Nephron progenitor cell (in vitro differentiated cells): ENCODE measurements around the gene CDK6.

ENCODE experiments used
- DNase-seq: peaks from one replicate; pipeline ENCODE4 v3.0.0; 2021
- H3K27ac Mint-ChIP-seq: 2 replicates; pipeline ENCODE4 v1.8.0; 2021; ENCODE audit warnings: mild to moderate bottlenecking, moderate library complexity, mixed read lengths
- H3K27me3 Mint-ChIP-seq: 2 replicates; pipeline ENCODE4 v1.8.0; 2021; ENCODE audit warnings: mild to moderate bottlenecking, low read depth, mixed read lengths; ENCODE audit not compliant: poor library complexity
- H3K36me3 Mint-ChIP-seq: 2 replicates; pipeline ENCODE4 v1.8.0; 2021; ENCODE audit warnings: low read depth, mixed read lengths
- H3K4me1 Mint-ChIP-seq: 2 replicates; pipeline ENCODE4 v1.8.0; 2021; ENCODE audit warnings: mixed read lengths
- H3K4me3 Mint-ChIP-seq: 2 replicates; pipeline ENCODE4 v1.8.0; 2021; ENCODE audit warnings: mild to moderate bottlenecking, moderate library complexity, mixed read lengths
- H3K9me3 Mint-ChIP-seq: 2 replicates; pipeline ENCODE4 v1.8.0; 2021; ENCODE audit warnings: mild to moderate bottlenecking, moderate library complexity, mixed read lengths
- CTCF ChIP-seq: fragments of 200-600 bp; sonication (generic); IDR thresholded peaks from 2 replicates; pipeline ENCODE4 v1.5.0; 2021; ENCODE audit warnings: antibody characterized with exemption

The CDK6 gene

GRCh38 chr7:92740134-92740533, 96.2 kb downstream of the CDK6 start:
- no peak for TF ChIP-seq CTCF
- Mint-ChIP-seq H3K4me1 (peaks cover 9% of the 10 kb centered on the region), H3K9me3 (peaks cover 13% of the 10 kb centered on the region), H3K27ac (no peak overlapping the region), H3K4me3 (no peak overlapping the region), H3K27me3 (no peaks in the 10 kb centered on the region), H3K36me3 (peaks cover 23% of the 10 kb centered on the region)
- no peak for DNase-seq

GRCh38 chr7:92739091-92739490, 97.3 kb downstream of the CDK6 start:
- peaks cover 23% of the 10 kb centered on the region for H3K36me3 Mint-ChIP-seq
- H3K4me3 Mint-ChIP-seq: no peak overlapping the region
- no peak for DNase-seq
- H3K27me3 Mint-ChIP-seq: no peaks in the 10 kb centered on the region
- peaks cover 11% of the 10 kb centered on the region for H3K9me3 Mint-ChIP-seq
- no peak overlapping the region for H3K27ac Mint-ChIP-seq
- TF ChIP-seq CTCF: no peak
- peaks cover 9% of the 10 kb centered on the region for H3K4me1 Mint-ChIP-seq

- Mint-ChIP-seq H3K36me3 (peaks cover 22% of the 10 kb centered on the region), H3K27me3 (no peaks in the 10 kb centered on the region), H3K4me1 (peaks cover 9% of the 10 kb centered on the region), H3K27ac (no peak overlapping the region), H3K4me3 (no peak overlapping the region), H3K9me3 (peaks cover 6% of the 10 kb centered on the region)
- no peak for TF ChIP-seq CTCF
- DNase-seq: no peak
Measured at GRCh38 chr7:92737706-92738105, 98.7 kb downstream of the CDK6 start.

- H3K4me1 Mint-ChIP-seq: peaks cover 9% of the 10 kb centered on the region
- H3K9me3 Mint-ChIP-seq: peaks cover 6% of the 10 kb centered on the region
- no peak for TF ChIP-seq CTCF
- H3K36me3 Mint-ChIP-seq: peaks cover 28% of the 10 kb centered on the region
- H3K27ac Mint-ChIP-seq: no peak overlapping the region
- no peaks in the 10 kb centered on the region for H3K27me3 Mint-ChIP-seq
- DNase-seq: no peak
- no peak overlapping the region for H3K4me3 Mint-ChIP-seq
Measured at GRCh38 chr7:92736870-92737269, 99.5 kb downstream of the CDK6 start.

- Mint-ChIP-seq H3K27me3 (no peaks in the 10 kb centered on the region), H3K36me3 (peaks cover 28% of the 10 kb centered on the region), H3K27ac (no peak overlapping the region), H3K4me3 (no peak overlapping the region), H3K9me3 (peaks cover 6% of the 10 kb centered on the region), H3K4me1 (peaks cover 6% of the 10 kb centered on the region)
- no peak for DNase-seq
- no peak for TF ChIP-seq CTCF
Measured at GRCh38 chr7:92735707-92736106, 100.7 kb downstream of the CDK6 start.

GRCh38 chr7:92732316-92733036, 103.9 kb downstream of the CDK6 start:
- H3K36me3 Mint-ChIP-seq: peaks cover 28% of the 10 kb centered on the region
- no peaks in the 10 kb centered on the region for H3K4me1 Mint-ChIP-seq
- H3K4me3 Mint-ChIP-seq: no peak overlapping the region
- no peak for TF ChIP-seq CTCF
- H3K9me3 Mint-ChIP-seq: peaks cover 6% of the 10 kb centered on the region
- no peaks in the 10 kb centered on the region for H3K27me3 Mint-ChIP-seq
- no peak for DNase-seq
- H3K27ac Mint-ChIP-seq: no peak overlapping the region
